ENCODE measurements around the gene ARL2BP. TPM values are rescaled to one million over a fixed set of nuclear protein-coding genes. Genes with fewer than 3 reads are reported as not detected.

ARL2BP gene
- total and polyA plus RNA-seq, 10 of the 15 experiments (the other 5 are each of a cell fraction or from before 2014, with no cell fraction given), result 12.5 to 56.6 (median 29.7) TPM

DNA sequence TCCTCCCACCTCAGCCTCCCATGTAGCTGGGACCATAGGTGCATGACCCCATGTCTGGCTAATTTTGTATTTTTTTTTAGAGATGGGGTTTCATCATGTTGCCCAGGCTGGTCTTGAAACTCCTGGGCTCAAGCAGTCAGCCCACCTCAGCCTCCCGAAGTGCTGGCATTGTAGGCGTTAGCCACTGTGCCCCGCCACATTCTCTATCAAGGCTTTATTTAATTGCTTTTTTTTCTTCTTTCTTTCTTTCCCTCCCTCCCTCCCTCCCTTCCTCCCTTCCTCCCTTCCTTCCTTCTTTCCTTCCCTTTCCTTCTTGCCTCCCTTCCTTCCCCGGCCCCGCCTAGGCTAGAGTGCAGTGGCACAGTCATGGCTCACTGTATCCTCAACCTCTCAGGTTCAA, 35.3 kb upstream of the ARL2BP start:
- Histone ChIP-seq H3K9me3 (replicated peaks; ENCODE audit: control insufficient read depth, insufficient read depth, low read length) (peaks cover 2% of the 10 kb centered on the region; the same call in 1 of the 3 replicates), H3K4me2 (ENCODE audit: control insufficient read depth, insufficient read depth) (no peak overlapping the region), H3K4me3 (no peak overlapping the region), H2AFZ (ENCODE audit: control insufficient read depth, low read depth, low read length) (no peak overlapping the region), H3K79me2 (ENCODE audit: control insufficient read depth, insufficient read depth, low read length) (no peaks in the 10 kb centered on the region), H4K20me1 (ENCODE audit: control insufficient read depth, insufficient read depth) (no peaks in the 10 kb centered on the region), H3K27me3 (replicated peaks in 1 of 2; ENCODE audit: control insufficient read depth in 2 of 2, insufficient read depth in 2 of 2, low read length in 1 of 2) (no peaks in the 10 kb centered on the region), H3K27ac (ENCODE audit: control insufficient read depth, insufficient read depth) (no peak overlapping the region), H3K4me1 (ENCODE audit: control insufficient read depth, insufficient read depth, low read length) (no peaks in the 10 kb centered on the region), H3K9ac (ENCODE audit: control insufficient read depth, insufficient read depth, low read length) (no peak overlapping the region), H3K36me3 (ENCODE audit: control insufficient read depth in 2 of 2, insufficient read depth in 2 of 2, low read length in 1 of 2) (peaks cover 9 to 39% of the 10 kb centered on the region in 2 experiments)
- no peak for FAIRE-seq
- TF ChIP-seq CBX3 (IDR thresholded peaks at IDR 0.05; ENCODE audit: borderline replicate concordance, low read depth) (no peak), CBFB (IDR thresholded peaks at IDR 0.05; ENCODE audit: low read depth) (no peak), NFIC (IDR thresholded peaks at IDR 0.05; ENCODE audit: low read depth, low read length) (no peak), PML (IDR thresholded peaks at IDR 0.05; ENCODE audit: low read length) (no peak), MEF2A (IDR thresholded peaks at IDR 0.05; ENCODE audit: insufficient read depth, low read depth, low read length) (no peak), CBX5 (IDR thresholded peaks at IDR 0.05; ENCODE audit: low read depth) (no peak), CEBPB (IDR thresholded peaks at IDR 0.05; ENCODE audit: borderline replicate concordance in 1 of 2, low read depth in 2 of 2, low read length in 2 of 2) (no peak), SREBF2 (IDR thresholded peaks at IDR 0.05; ENCODE audit: low read length) (no peak), GATAD2B (conservative IDR thresholded peaks at IDR 0.05; ENCODE audit: low read depth) (no peak)
- TF ChIP-seq, protein P1, sequence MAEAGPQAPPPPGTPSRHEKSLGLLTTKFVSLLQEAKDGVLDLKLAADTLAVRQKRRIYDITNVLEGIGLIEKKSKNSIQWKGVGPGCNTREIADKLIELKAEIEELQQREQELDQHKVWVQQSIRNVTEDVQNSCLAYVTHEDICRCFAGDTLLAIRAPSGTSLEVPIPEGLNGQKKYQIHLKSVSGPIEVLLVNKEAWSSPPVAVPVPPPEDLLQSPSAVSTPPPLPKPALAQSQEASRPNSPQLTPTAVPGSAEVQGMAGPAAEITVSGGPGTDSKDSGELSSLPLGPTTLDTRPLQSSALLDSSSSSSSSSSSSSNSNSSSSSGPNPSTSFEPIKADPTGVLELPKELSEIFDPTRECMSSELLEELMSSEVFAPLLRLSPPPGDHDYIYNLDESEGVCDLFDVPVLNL (IDR thresholded peaks at IDR 0.05; ENCODE audit: low read depth, low read length), result no peak
- in situ Hi-C loops (cut with MboI) (loop anchor here (25.0 kb wide), 1 partner anchor 1353 kb away; no protein-coding TSS in a partner anchor), intact Hi-C loops (cut with micrococcal nuclease; ENCODE audit: unreplicated experiment) (no loop called here)
- no peak for ATAC-seq
- ChIA-PET CTCF (no interaction called here), POLR2A (interaction anchor here (0.6 kb wide), 1 partner anchor 41 kb away, joined by 4 read pairs; no protein-coding TSS in a partner anchor), SMC1A (ENCODE audit: uncharacterized antibody, unreplicated experiment) (no interaction called here), RAD21 (ENCODE audit: unreplicated experiment) (no interaction called here)
- DNase-seq (ENCODE audit: low read depth, low spot score), result no peak
- 100% methylated on average over 3 of the region's 5 CpGs for WGBS (ENCODE audit: insufficient coverage, insufficient replicate concordance, low lambda C conversion rate, missing lambda C conversion rate)
- no TSS peak for BruUV-seq (replicated peaks)
